Transverse colon (tissue), 4 donors: Measurements from ENCODE around the gene FOXN4. TPM values are rescaled to one million over a fixed set of nuclear protein-coding genes. Genes with fewer than 3 reads are reported as not detected.

Source experiments
- DNase-seq: peaks from one replicate; pipeline ENCODE4 v3.0.0-alpha.2; 2019
- H3K27ac ChIP-seq, 4 donors: fragments of 200-600 bp; sonication (generic); 2 replicates each; pipeline ENCODE4 v1.5.1; 2016 to 2018; ENCODE audit warnings: inconsistent platforms in 4 of 4
- H3K27me3 ChIP-seq: fragments of 200-600 bp; sonication (generic); 2 replicates; pipeline ENCODE4 v1.5.1; 2017; ENCODE audit warnings: inconsistent platforms
- H3K36me3 ChIP-seq, 4 donors: fragments of 200-600 bp; sonication (generic); 2 replicates each; pipeline ENCODE4 v1.5.1; 2017 to 2019; ENCODE audit warnings: inconsistent platforms in 4 of 4
- H3K4me1 ChIP-seq, 4 donors: fragments of 200-600 bp; sonication (generic); 2 replicates each; pipeline ENCODE4 v1.5.1; 2017 to 2020; ENCODE audit warnings: inconsistent platforms in 4 of 4
- H3K4me3 ChIP-seq, 4 donors: fragments of 200-600 bp; sonication (generic); 1 replicate in 1 of 4; 2 replicates in 3 of 4; pipeline versions ENCODE4 v1.5.1 to v1.6.1; 2017 to 2019; ENCODE audit warnings: inconsistent platforms in 4 of 4
- H3K9me3 ChIP-seq, 2 donors: fragments of 200-600 bp; sonication (generic); 2 replicates each; pipeline ENCODE4 v1.5.1; 2017 to 2019; ENCODE audit warnings: inconsistent platforms in 2 of 2
- CTCF ChIP-seq, 5 experiments: fragments of 200-600 bp in 3 of 5; fragments of 450-650 bp in 2 of 5; sonication (generic) in 3 of 5; IDR thresholded peaks; 1 replicate in 2 of 5; 2 replicates in 3 of 5; pipeline ENCODE4 v1.5.1; 2016 to 2017; ENCODE audit warnings: antibody characterized with exemption in 5 of 5, inconsistent platforms in 3 of 5, mild to moderate bottlenecking in 2 of 5, moderate library complexity in 1 of 5
- EP300 ChIP-seq: sonication (generic); formaldehyde crosslinking; IDR thresholded peaks from one replicate; pipeline ENCODE4 v1.6.1; 2017; ENCODE audit warnings: antibody characterized with exemption, low read depth
- POLR2A ChIP-seq: fragments of 450-650 bp; IDR thresholded peaks from one replicate; pipeline ENCODE4 v1.6.1; 2016; ENCODE audit warnings: antibody characterized with exemption, mild to moderate bottlenecking, moderate library complexity
- POLR2AphosphoS5 ChIP-seq, 3 donors: sonication (generic); formaldehyde crosslinking; IDR thresholded peaks; one replicate each; pipeline ENCODE4 v1.6.1; 2016; ENCODE audit warnings: antibody characterized with exemption in 3 of 3
- WGBS, 2 donors: methylation state at CpG; one replicate each; pipeline ENCODE4 v1.1.5; 2018; ENCODE audit warnings: low coverage in 1 of 2; 5-methylcytosine and 5-hydroxymethylcytosine counted together
- in situ Hi-C, 4 donors: fragments of 200-750 bp; cut with MboI; loops; one replicate each; pipeline versions ENCODE4 v1.15.0 to v1.15.1; 2017; ENCODE audit warnings: low sequenced_read_pairs in 3 of 4, low pct_ligation_motif_present in 1 of 4, low pct_unique_long_range_greater_than_20kb in 1 of 4
- intact Hi-C: fragments of 100-400 bp; cut with DNase I; formaldehyde crosslinking; loops from one replicate; pipeline ENCODE4 v1.15.1; 2023; ENCODE audit warnings: low total_unique reads
- total RNA-seq, 4 donors: library from RNA; depleted of rRNA; stranded (reverse); fragments of >200 nt; gene quantifications; one replicate each; pipeline ENCODE4 v1.1.0, GENCODE V29; 2016

The FOXN4 gene
- total RNA-seq, 4 donors from 2014 or later: not detected

GRCh38 chr12:109277899-109278762 lies 31.0 kb downstream of the FOXN4 start:
- H3K36me3 ChIP-seq: no peaks in the 10 kb centered on the region
- H3K4me3 ChIP-seq: no peak overlapping the region
- intact Hi-C loops: no loop called here
- H3K4me1 ChIP-seq: peaks cover 11 to 18% (median 17%) of the 10 kb centered on the region in 4 donors
- in situ Hi-C loops: no loop called here
- TF ChIP-seq POLR2AphosphoS5 (IDR thresholded peaks at IDR 0.05): peak in 1 of 3 donors; percentile 32
- no peak for TF ChIP-seq EP300
- WGBS, 2 donors: 40 to 80% methylated on average over 1 to 15 of the region's 15 CpGs
- peak overlapping the region in 3 of 4 donors; percentile 19 to 65 (median 42) for H3K27ac ChIP-seq
- no peak for DNase-seq
- H3K27me3 ChIP-seq: no peaks in the 10 kb centered on the region
- no peaks in the 10 kb centered on the region for H3K9me3 ChIP-seq

- H3K36me3 ChIP-seq: no peaks in the 10 kb centered on the region
Measured at GRCh38 chr12:109277255-109277898, 31.7 kb downstream of the FOXN4 start.

GRCh38 chr12:109276160-109276559 lies 32.9 kb downstream of the FOXN4 start:
- no peak overlapping the region for H3K4me3 ChIP-seq
- intact Hi-C loops: no loop called here
- no peak overlapping the region for H3K27ac ChIP-seq
- no peaks in the 10 kb centered on the region for H3K36me3 ChIP-seq
- DNase-seq: no peak
- H3K9me3 ChIP-seq: no peaks in the 10 kb centered on the region
- H3K27me3 ChIP-seq: no peaks in the 10 kb centered on the region
- in situ Hi-C loops: no loop called here
- 91 to 98% methylated on average over 5 of the region's 5 CpGs for WGBS, 2 donors
- H3K4me1 ChIP-seq: peaks cover 11 to 18% (median 17%) of the 10 kb centered on the region in 4 donors
- TF ChIP-seq CTCF (IDR thresholded peaks at IDR 0.05) (no peak), EP300 (no peak)

More at GRCh38 chr12:109277255-109277898, 31.7 kb downstream of the FOXN4 start:
- Histone ChIP-seq H3K27ac (peak overlapping the region in 1 of 4 donors; percentile 65), H3K9me3 (no peaks in the 10 kb centered on the region), H3K4me1 (peaks cover 11 to 18% (median 17%) of the 10 kb centered on the region in 4 donors), H3K27me3 (no peaks in the 10 kb centered on the region), H3K4me3 (no peak overlapping the region)
- TF ChIP-seq POLR2A (no peak), POLR2AphosphoS5 (IDR thresholded peaks at IDR 0.05) (no peak), EP300 (no peak), CTCF (IDR thresholded peaks at IDR 0.05) (no peak)
- in situ Hi-C loops: no loop called here
- no peak for DNase-seq
- 85 to 100% methylated on average over 3 to 8 of the region's 8 CpGs for WGBS, 2 donors
- intact Hi-C loops: no loop called here

- no peak for DNase-seq
- no peaks in the 10 kb centered on the region for H3K9me3 ChIP-seq
- no peak for TF ChIP-seq CTCF (IDR thresholded peaks at IDR 0.05)
- TF ChIP-seq POLR2AphosphoS5 (IDR thresholded peaks at IDR 0.05): no peak
- TF ChIP-seq POLR2A: no peak
- no peak for TF ChIP-seq EP300
- in situ Hi-C loops: no loop called here
- H3K4me3 ChIP-seq: no peak overlapping the region
- no peaks in the 10 kb centered on the region for H3K27me3 ChIP-seq
- 50 to 77% methylated on average over 2 to 4 of the region's 4 CpGs for WGBS, 2 donors
- no peak overlapping the region for H3K27ac ChIP-seq
- no peaks in the 10 kb centered on the region for H3K36me3 ChIP-seq
- H3K4me1 ChIP-seq: peaks cover 11 to 18% (median 17%) of the 10 kb centered on the region in 4 donors
- intact Hi-C loops: no loop called here
Measured at GRCh38 chr12:109275173-109275572, 33.9 kb downstream of the FOXN4 start.
